ENCODE results near the gene GAL3ST3. TPM values are rescaled to one million over a fixed set of nuclear protein-coding genes. Genes with fewer than 3 reads are reported as not detected.

The GAL3ST3 gene
- total and polyA plus RNA-seq, 2 donors (not counting 1 experiment from before 2014, with no cell fraction given), result not detected

GRCh38 chr11:66017321-66017720 is 31.6 kb downstream of the GAL3ST3 start:
- peaks cover 2% of the 10 kb centered on the region for H3K27me3 ChIP-seq (ENCODE audit: control insufficient read depth, insufficient read depth, low read length)
- no peaks in the 10 kb centered on the region for H3K9me3 ChIP-seq (ENCODE audit: control insufficient read depth, insufficient read depth, low read depth, low read length)
- no peak for DNase-seq (ENCODE audit: low read depth in 2 of 2)
- peaks cover 8% of the 10 kb centered on the region for H3K4me1 ChIP-seq (ENCODE audit: control insufficient read depth, extremely low read depth, insufficient read depth, low read length)
- no peaks in the 10 kb centered on the region for H3K79me2 ChIP-seq (ENCODE audit: control insufficient read depth, insufficient read depth, low read length)
- no peak overlapping the region for H2AFZ ChIP-seq (ENCODE audit: low read length)
- no peaks in the 10 kb centered on the region for H3K36me3 ChIP-seq (ENCODE audit: control insufficient read depth, insufficient read depth, low read length)
- H3K4me2 ChIP-seq (ENCODE audit: extremely low read depth, insufficient read depth, low read length), result no peak overlapping the region
- no peaks in the 10 kb centered on the region for H4K20me1 ChIP-seq (ENCODE audit: control insufficient read depth, extremely low read depth, insufficient read depth, low read length)
- no peak for TF ChIP-seq EZH2 (IDR thresholded peaks at IDR 0.05; ENCODE audit: low read length, missing control alignments)
- TF ChIP-seq, protein P1, sequence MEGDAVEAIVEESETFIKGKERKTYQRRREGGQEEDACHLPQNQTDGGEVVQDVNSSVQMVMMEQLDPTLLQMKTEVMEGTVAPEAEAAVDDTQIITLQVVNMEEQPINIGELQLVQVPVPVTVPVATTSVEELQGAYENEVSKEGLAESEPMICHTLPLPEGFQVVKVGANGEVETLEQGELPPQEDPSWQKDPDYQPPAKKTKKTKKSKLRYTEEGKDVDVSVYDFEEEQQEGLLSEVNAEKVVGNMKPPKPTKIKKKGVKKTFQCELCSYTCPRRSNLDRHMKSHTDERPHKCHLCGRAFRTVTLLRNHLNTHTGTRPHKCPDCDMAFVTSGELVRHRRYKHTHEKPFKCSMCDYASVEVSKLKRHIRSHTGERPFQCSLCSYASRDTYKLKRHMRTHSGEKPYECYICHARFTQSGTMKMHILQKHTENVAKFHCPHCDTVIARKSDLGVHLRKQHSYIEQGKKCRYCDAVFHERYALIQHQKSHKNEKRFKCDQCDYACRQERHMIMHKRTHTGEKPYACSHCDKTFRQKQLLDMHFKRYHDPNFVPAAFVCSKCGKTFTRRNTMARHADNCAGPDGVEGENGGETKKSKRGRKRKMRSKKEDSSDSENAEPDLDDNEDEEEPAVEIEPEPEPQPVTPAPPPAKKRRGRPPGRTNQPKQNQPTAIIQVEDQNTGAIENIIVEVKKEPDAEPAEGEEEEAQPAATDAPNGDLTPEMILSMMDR (conservative IDR thresholded peaks at IDR 0.05 in 1 of 2, IDR thresholded peaks at IDR 0.05 in 1 of 2; ENCODE audit: low read depth in 1 of 2, low read length in 2 of 2), result no peak
- H3K27ac ChIP-seq (ENCODE audit: insufficient read depth, low read length), result no peak overlapping the region
- no peak overlapping the region for H3K9ac ChIP-seq (ENCODE audit: insufficient read depth, low read length)
- H3K4me3 ChIP-seq (replicated peaks in 1 of 4; ENCODE audit: control extremely low read depth in 1 of 4, insufficient read depth in 1 of 4, low read depth in 3 of 4, low read length in 4 of 4), result no peak overlapping the region

- no peak overlapping the region for H3K27ac ChIP-seq (ENCODE audit: insufficient read depth, low read length)
- no peaks in the 10 kb centered on the region for H3K9me3 ChIP-seq (ENCODE audit: control insufficient read depth, insufficient read depth, low read depth, low read length)
- no peaks in the 10 kb centered on the region for H4K20me1 ChIP-seq (ENCODE audit: control insufficient read depth, extremely low read depth, insufficient read depth, low read length)
- no peak overlapping the region for H2AFZ ChIP-seq (ENCODE audit: low read length)
- TF ChIP-seq, protein P1 (conservative IDR thresholded peaks at IDR 0.05 in 1 of 2, IDR thresholded peaks at IDR 0.05 in 1 of 2; ENCODE audit: low read depth in 1 of 2, low read length in 2 of 2), result no peak
- no peak for TF ChIP-seq EZH2 (IDR thresholded peaks at IDR 0.05; ENCODE audit: low read length, missing control alignments)
- DNase-seq (ENCODE audit: low read depth in 2 of 2), result no peak
- peaks cover 2% of the 10 kb centered on the region for H3K27me3 ChIP-seq (ENCODE audit: control insufficient read depth, insufficient read depth, low read length)
- no peaks in the 10 kb centered on the region for H3K79me2 ChIP-seq (ENCODE audit: control insufficient read depth, insufficient read depth, low read length)
- H3K36me3 ChIP-seq (ENCODE audit: control insufficient read depth, insufficient read depth, low read length), result no peaks in the 10 kb centered on the region
- H3K4me2 ChIP-seq (ENCODE audit: extremely low read depth, insufficient read depth, low read length), result no peak overlapping the region
- H3K9ac ChIP-seq (ENCODE audit: insufficient read depth, low read length), result no peak overlapping the region
- H3K4me1 ChIP-seq (ENCODE audit: control insufficient read depth, extremely low read depth, insufficient read depth, low read length), result peaks cover 8% of the 10 kb centered on the region
- no peak overlapping the region for H3K4me3 ChIP-seq (replicated peaks in 1 of 4; ENCODE audit: control extremely low read depth in 1 of 4, insufficient read depth in 1 of 4, low read depth in 3 of 4, low read length in 4 of 4)
These were observed 32.2 kb downstream of the GAL3ST3 start for GRCh38 chr11:66016793-66017177.

GRCh38 chr11:66015936-66016792 is 32.8 kb downstream of the GAL3ST3 start:
- H2AFZ ChIP-seq (ENCODE audit: low read length), result no peak overlapping the region
- DNase-seq (ENCODE audit: low read depth in 2 of 2), result no peak
- no peaks in the 10 kb centered on the region for H3K36me3 ChIP-seq (ENCODE audit: control insufficient read depth, insufficient read depth, low read length)
- H3K79me2 ChIP-seq (ENCODE audit: control insufficient read depth, insufficient read depth, low read length), result no peaks in the 10 kb centered on the region
- peaks cover 5% of the 10 kb centered on the region for H3K4me1 ChIP-seq (ENCODE audit: control insufficient read depth, extremely low read depth, insufficient read depth, low read length)
- TF ChIP-seq, protein P1 (conservative IDR thresholded peaks at IDR 0.05 in 1 of 2, IDR thresholded peaks at IDR 0.05 in 1 of 2; ENCODE audit: low read depth in 1 of 2, low read length in 2 of 2), result no peak
- no peak for TF ChIP-seq EZH2 (IDR thresholded peaks at IDR 0.05; ENCODE audit: low read length, missing control alignments)
- no peak overlapping the region for H3K4me2 ChIP-seq (ENCODE audit: extremely low read depth, insufficient read depth, low read length)
- H3K27ac ChIP-seq (ENCODE audit: insufficient read depth, low read length), result no peak overlapping the region
- no peaks in the 10 kb centered on the region for H4K20me1 ChIP-seq (ENCODE audit: control insufficient read depth, extremely low read depth, insufficient read depth, low read length)
- no peak overlapping the region for H3K4me3 ChIP-seq (replicated peaks in 1 of 4; ENCODE audit: control extremely low read depth in 1 of 4, insufficient read depth in 1 of 4, low read depth in 3 of 4, low read length in 4 of 4)
- no peaks in the 10 kb centered on the region for H3K9me3 ChIP-seq (ENCODE audit: control insufficient read depth, insufficient read depth, low read depth, low read length)
- H3K9ac ChIP-seq (ENCODE audit: insufficient read depth, low read length), result no peak overlapping the region
- H3K27me3 ChIP-seq (ENCODE audit: control insufficient read depth, insufficient read depth, low read length), result peaks cover 7% of the 10 kb centered on the region
